ENCODE measurements around the gene PPP1R13B. TPM values are rescaled to one million over a fixed set of nuclear protein-coding genes. Genes with fewer than 3 reads are reported as not detected.

The PPP1R13B gene
- total RNA-seq, 1 donor from 2014 or later = 7.3 TPM

DNA sequence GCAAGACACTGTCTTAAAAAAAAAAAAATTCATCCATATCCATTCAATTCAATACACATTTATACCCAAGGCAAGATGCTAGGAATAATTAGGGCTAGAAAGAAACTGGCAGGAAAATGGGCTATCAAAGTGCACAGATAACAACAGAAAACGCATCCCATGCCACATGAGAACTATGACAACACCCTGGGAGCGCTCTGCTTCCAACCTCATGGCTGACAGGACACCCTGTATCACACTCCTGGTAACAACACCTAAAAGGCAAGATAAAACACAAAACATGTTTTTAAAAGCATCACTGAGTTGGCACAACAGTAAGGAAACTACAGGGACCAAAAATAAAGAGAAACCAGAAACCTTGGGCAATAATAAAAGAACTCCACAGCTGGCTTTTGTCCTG is 76.9 kb downstream of the PPP1R13B start:
- TF ChIP-seq, protein P1, sequence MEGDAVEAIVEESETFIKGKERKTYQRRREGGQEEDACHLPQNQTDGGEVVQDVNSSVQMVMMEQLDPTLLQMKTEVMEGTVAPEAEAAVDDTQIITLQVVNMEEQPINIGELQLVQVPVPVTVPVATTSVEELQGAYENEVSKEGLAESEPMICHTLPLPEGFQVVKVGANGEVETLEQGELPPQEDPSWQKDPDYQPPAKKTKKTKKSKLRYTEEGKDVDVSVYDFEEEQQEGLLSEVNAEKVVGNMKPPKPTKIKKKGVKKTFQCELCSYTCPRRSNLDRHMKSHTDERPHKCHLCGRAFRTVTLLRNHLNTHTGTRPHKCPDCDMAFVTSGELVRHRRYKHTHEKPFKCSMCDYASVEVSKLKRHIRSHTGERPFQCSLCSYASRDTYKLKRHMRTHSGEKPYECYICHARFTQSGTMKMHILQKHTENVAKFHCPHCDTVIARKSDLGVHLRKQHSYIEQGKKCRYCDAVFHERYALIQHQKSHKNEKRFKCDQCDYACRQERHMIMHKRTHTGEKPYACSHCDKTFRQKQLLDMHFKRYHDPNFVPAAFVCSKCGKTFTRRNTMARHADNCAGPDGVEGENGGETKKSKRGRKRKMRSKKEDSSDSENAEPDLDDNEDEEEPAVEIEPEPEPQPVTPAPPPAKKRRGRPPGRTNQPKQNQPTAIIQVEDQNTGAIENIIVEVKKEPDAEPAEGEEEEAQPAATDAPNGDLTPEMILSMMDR (IDR thresholded peaks at IDR 0.05; ENCODE audit: insufficient read depth, low read length, poor library complexity, severe bottlenecking) = no peak
- H3K27me3 ChIP-seq (ENCODE audit: control insufficient read depth, insufficient read depth, low read length) = no peaks in the 10 kb centered on the region
- no peak for DNase-seq (ENCODE audit: low read depth)
- no peak overlapping the region for H3K4me3 ChIP-seq (ENCODE audit: low read depth, low read length)
- no peaks in the 10 kb centered on the region for H3K36me3 ChIP-seq (ENCODE audit: control insufficient read depth, insufficient read depth, low read length)

DNA sequence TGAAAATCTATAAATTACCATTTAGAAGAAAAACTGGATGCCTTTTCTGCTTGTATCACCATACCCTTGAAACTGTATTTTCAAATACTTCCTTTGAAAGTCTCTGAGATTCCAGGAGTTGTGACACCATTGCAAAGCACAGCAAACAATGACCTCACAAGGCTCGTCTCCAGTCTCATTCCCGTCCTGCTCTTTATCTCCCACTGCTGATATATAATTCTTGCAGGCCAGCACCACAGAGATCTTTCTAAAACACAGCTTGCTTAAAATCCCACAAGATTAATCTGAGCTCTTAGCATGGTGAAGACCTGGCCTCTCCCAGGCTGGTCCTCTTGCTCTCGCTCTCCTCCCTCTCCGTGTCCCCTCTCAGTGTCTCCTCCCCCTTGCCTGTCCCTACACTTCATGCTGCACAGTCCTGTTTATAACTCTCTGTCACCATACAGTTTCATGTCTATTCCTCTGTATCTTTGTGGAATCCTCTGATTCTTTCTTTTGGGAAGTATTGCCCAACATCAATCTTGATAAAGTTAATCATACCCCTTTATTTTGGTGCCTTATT is 80.0 kb downstream of the PPP1R13B start:
- no peak for DNase-seq (ENCODE audit: low read depth)
- TF ChIP-seq, protein P1 (IDR thresholded peaks at IDR 0.05; ENCODE audit: insufficient read depth, low read length, poor library complexity, severe bottlenecking) = no peak
- no peaks in the 10 kb centered on the region for H3K27me3 ChIP-seq (ENCODE audit: control insufficient read depth, insufficient read depth, low read length)
- no peaks in the 10 kb centered on the region for H3K36me3 ChIP-seq (ENCODE audit: control insufficient read depth, insufficient read depth, low read length)
- H3K4me3 ChIP-seq (ENCODE audit: low read depth, low read length) = no peak overlapping the region

DNA sequence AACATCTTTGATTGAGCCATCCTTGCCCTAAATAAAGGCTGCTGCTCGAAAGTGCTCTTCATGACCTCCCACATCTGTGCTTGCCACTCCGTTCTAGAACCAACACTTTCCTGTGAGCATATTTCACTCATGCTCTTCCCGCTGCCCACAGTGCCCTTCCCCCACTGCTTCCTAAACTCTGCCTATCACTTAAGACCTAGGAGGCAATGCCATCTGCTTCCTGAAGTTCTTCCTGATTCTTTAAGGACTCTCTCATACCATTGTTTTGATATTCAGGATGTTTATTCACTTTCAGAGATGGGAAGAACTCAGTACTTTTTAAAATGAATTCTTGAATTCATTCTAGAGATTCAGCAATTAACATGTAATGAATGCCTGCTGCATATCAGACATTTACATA is 81.8 kb downstream of the PPP1R13B start:
- H3K36me3 ChIP-seq (ENCODE audit: control insufficient read depth, insufficient read depth, low read length) = no peaks in the 10 kb centered on the region
- H3K4me3 ChIP-seq (ENCODE audit: low read depth, low read length) = no peak overlapping the region
- DNase-seq (ENCODE audit: low read depth) = no peak
- TF ChIP-seq, protein P1 (IDR thresholded peaks at IDR 0.05; ENCODE audit: insufficient read depth, low read length, poor library complexity, severe bottlenecking) = no peak
- no peaks in the 10 kb centered on the region for H3K27me3 ChIP-seq (ENCODE audit: control insufficient read depth, insufficient read depth, low read length)

DNA sequence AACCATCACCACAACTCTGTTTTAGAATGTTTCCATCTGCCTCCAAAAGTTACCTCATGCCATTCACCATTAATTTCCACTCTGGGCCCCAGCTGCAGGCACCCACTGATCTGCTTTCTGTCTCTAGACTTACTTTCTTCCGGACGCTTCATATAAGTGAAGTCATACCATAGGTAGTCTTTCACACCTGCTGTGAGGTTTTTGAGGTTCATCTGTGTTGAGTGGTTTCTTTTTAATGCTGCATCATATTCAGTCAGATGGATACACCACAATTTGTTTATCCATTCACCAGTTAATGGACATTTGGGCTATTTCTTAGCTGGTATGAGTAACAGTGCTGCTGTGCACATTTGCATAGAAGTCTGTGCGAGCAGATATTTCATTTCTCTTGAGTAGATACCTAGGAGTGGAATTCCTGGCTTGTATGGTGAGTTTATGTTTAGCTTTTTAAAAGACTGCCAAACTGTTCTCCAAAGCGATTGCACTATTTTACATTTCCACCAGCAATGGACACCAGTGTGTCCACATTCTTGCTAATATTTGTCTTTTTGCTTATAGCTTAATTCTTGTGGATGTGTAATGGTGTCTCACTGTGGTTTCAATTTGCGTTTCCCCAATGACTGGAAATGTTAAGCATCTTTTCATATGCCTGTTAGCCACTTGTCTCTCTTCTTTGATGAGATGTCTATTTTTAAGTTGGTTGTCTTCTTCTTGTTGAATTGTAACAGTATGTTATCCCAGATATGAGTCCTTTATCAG is 83.5 kb downstream of the PPP1R13B start:
- no peaks in the 10 kb centered on the region for H3K36me3 ChIP-seq (ENCODE audit: control insufficient read depth, insufficient read depth, low read length)
- TF ChIP-seq, protein P1 (IDR thresholded peaks at IDR 0.05; ENCODE audit: insufficient read depth, low read length, poor library complexity, severe bottlenecking) = no peak
- no peak for DNase-seq (ENCODE audit: low read depth)
- H3K4me3 ChIP-seq (ENCODE audit: low read depth, low read length) = no peak overlapping the region
- H3K27me3 ChIP-seq (ENCODE audit: control insufficient read depth, insufficient read depth, low read length) = no peaks in the 10 kb centered on the region

DNA sequence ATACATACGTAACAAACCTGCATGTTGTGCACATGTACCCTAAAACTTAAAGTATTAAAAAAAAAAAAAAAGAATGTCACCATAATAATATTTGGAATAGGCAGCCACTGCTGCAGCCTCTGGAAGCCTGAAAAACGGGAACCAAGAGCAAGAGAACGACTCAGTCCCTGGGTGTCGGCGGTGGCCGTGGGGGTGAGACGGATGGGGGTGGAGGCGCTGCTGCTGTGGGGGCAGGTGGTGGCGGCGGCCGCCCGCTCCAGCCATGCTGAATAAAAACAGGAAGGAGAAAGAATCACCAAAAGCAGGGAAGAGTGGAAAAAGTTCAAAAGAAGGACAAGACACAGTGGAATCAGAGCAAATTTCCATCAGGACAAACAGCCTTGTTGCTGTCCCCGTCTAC is 84.8 kb downstream of the PPP1R13B start:
- H3K27me3 ChIP-seq (ENCODE audit: control insufficient read depth, insufficient read depth, low read length) = no peaks in the 10 kb centered on the region
- no peak overlapping the region for H3K4me3 ChIP-seq (ENCODE audit: low read depth, low read length)
- H3K36me3 ChIP-seq (ENCODE audit: control insufficient read depth, insufficient read depth, low read length) = no peaks in the 10 kb centered on the region
- DNase-seq (ENCODE audit: low read depth) = no peak
- TF ChIP-seq, protein P1 (IDR thresholded peaks at IDR 0.05; ENCODE audit: insufficient read depth, low read length, poor library complexity, severe bottlenecking) = no peak

Data from kidney epithelial cell (primary cell).